Mesenchymal stem cell (in vitro differentiated cells and primary cell): Measurements from ENCODE around the gene ZDHHC18.
"Not testable (repeated sequence)": the region's sequence is repeated elsewhere in the genome, so short reads cannot be mapped to it uniquely, and the experiment has no call there.

ENCODE experiments used
- DNase-seq: peaks from one replicate; pipeline ENCODE4 v3.0.0-alpha.2; 2013
- H2AFZ ChIP-seq: one replicate; pipeline ENCODE4 v1.6.1; 2013; ENCODE audit warnings: low read depth, mild to moderate bottlenecking, control low read depth, inconsistent platforms, low read length, moderate library complexity
- H2AK5ac ChIP-seq: 2 replicates; pipeline ENCODE4 v1.6.1; 2013; ENCODE audit warnings: low read length, moderate library complexity, mild to moderate bottlenecking, inconsistent platforms; ENCODE audit not compliant: severe bottlenecking
- H2BK120ac ChIP-seq: one replicate; pipeline ENCODE4 v1.6.1; 2013; ENCODE audit warnings: low read depth, mild to moderate bottlenecking, inconsistent platforms, low read length, moderate library complexity
- H2BK12ac ChIP-seq, 2 experiments: one replicate each; pipeline ENCODE4 v1.6.1; 2013; ENCODE audit warnings: inconsistent platforms in 2 of 2, low read length in 2 of 2, mild to moderate bottlenecking in 2 of 2, moderate library complexity in 2 of 2, control low read depth in 1 of 2
- H2BK15ac ChIP-seq: one replicate; pipeline ENCODE4 v1.6.1; 2013; ENCODE audit warnings: mild to moderate bottlenecking, low read depth, inconsistent platforms; ENCODE audit not compliant: poor library complexity, severe bottlenecking
- H2BK5ac ChIP-seq: 2 replicates; pipeline ENCODE4 v1.6.1; 2013; ENCODE audit warnings: low read depth, mild to moderate bottlenecking, low read length, control low read depth, inconsistent platforms; ENCODE audit not compliant: poor library complexity, severe bottlenecking
- H3K14ac ChIP-seq, 2 experiments: one replicate each; pipeline ENCODE4 v1.6.1; 2013; ENCODE audit warnings: inconsistent platforms in 2 of 2, low read length in 2 of 2, control low read depth in 1 of 2, mild to moderate bottlenecking in 1 of 2, moderate library complexity in 1 of 2
- H3K18ac ChIP-seq, 2 experiments: one replicate each; pipeline ENCODE4 v1.6.1; 2013; ENCODE audit warnings: inconsistent platforms in 2 of 2, low read length in 2 of 2, control low read depth in 1 of 2, low read depth in 1 of 2, mild to moderate bottlenecking in 1 of 2
- H3K23ac ChIP-seq, 2 experiments: one replicate each; pipeline ENCODE4 v1.6.1; 2013; ENCODE audit warnings: inconsistent platforms in 2 of 2, low read length in 2 of 2, mild to moderate bottlenecking in 2 of 2, moderate library complexity in 2 of 2, control low read depth in 1 of 2
- H3K27ac ChIP-seq: 2 replicates; pipeline ENCODE4 v1.5.1; 2013; ENCODE audit warnings: mild to moderate bottlenecking, moderate library complexity, low read length, control low read depth, inconsistent platforms; ENCODE audit not compliant: poor library complexity, severe bottlenecking
- H3K27me3 ChIP-seq, 2 experiments: 2 replicates each; pipeline versions ENCODE4 v1.6.1 to v1.7.0; 2013; ENCODE audit warnings: low read length in 2 of 2, mild to moderate bottlenecking in 2 of 2, moderate library complexity in 2 of 2, control low read depth in 1 of 2, inconsistent platforms in 1 of 2; ENCODE audit not compliant: control insufficient read depth in 1 of 2, insufficient read depth in 1 of 2
- H3K36me3 ChIP-seq, 2 experiments: 2 replicates each; pipeline versions ENCODE4 v1.6.1 to v1.7.0; 2013; ENCODE audit warnings: low read length in 2 of 2, control low read depth in 1 of 2, inconsistent platforms in 1 of 2, low read depth in 1 of 2, mild to moderate bottlenecking in 1 of 2; ENCODE audit not compliant: insufficient read depth in 2 of 2, control insufficient read depth in 1 of 2
- H3K4ac ChIP-seq, 2 experiments: one replicate each; pipeline ENCODE4 v1.6.1; 2013; ENCODE audit warnings: inconsistent platforms in 2 of 2, low read length in 2 of 2, mild to moderate bottlenecking in 2 of 2, moderate library complexity in 2 of 2, control low read depth in 1 of 2, low read depth in 1 of 2
- H3K4me1 ChIP-seq: 2 replicates; pipeline ENCODE4 v1.6.1; 2013; ENCODE audit warnings: low read depth, low read length, control low read depth; ENCODE audit not compliant: control insufficient read depth, insufficient read depth
- H3K4me2 ChIP-seq: 2 replicates; pipeline ENCODE4 v1.6.1; 2013; ENCODE audit warnings: low read length, mild to moderate bottlenecking, inconsistent platforms; ENCODE audit not compliant: poor library complexity, severe bottlenecking
- H3K4me3 ChIP-seq, 2 experiments: 2 replicates each; pipeline versions ENCODE4 v1.5.1 to v1.7.0; 2013; ENCODE audit warnings: low read length in 2 of 2, mild to moderate bottlenecking in 2 of 2, control low read depth in 1 of 2, low read depth in 1 of 2; ENCODE audit not compliant: insufficient read depth in 1 of 2
- H3K79me1 ChIP-seq: replicated peaks from 2 replicates; pipeline ENCODE4 v1.6.1; 2013; ENCODE audit warnings: mild to moderate bottlenecking, control low read depth, low read length, inconsistent platforms; ENCODE audit not compliant: poor library complexity, severe bottlenecking
- H3K9ac ChIP-seq: 2 replicates; pipeline ENCODE4 v1.7.0; 2013; ENCODE audit warnings: mild to moderate bottlenecking, low read length, moderate library complexity
- H3K9me3 ChIP-seq: 2 replicates; pipeline ENCODE4 v1.7.0; 2013; ENCODE audit warnings: mild to moderate bottlenecking, low read length; ENCODE audit not compliant: control insufficient read depth
- H4K8ac ChIP-seq: one replicate; pipeline ENCODE4 v1.6.1; 2013; ENCODE audit warnings: inconsistent platforms, mild to moderate bottlenecking, low read length, moderate library complexity
- H4K91ac ChIP-seq: one replicate; pipeline ENCODE4 v1.6.1; 2013; ENCODE audit warnings: mild to moderate bottlenecking, low read length, inconsistent platforms
- WGBS: methylation state at CpG from one replicate; pipeline ENCODE4 v1.1.7; 2013; ENCODE audit warnings: mixed read lengths; 5-methylcytosine and 5-hydroxymethylcytosine counted together

ZDHHC18 gene

GRCh38 chr1:26837665-26838064 is 11.2 kb downstream of the ZDHHC18 start:
- not testable (repeated sequence) for DNase-seq, H2BK15ac ChIP-seq, H3K18ac ChIP-seq, H3K9me3 ChIP-seq, H3K14ac ChIP-seq, H2BK120ac ChIP-seq, H3K9ac ChIP-seq, H3K4me3 ChIP-seq, H3K4ac ChIP-seq, H3K4me2 ChIP-seq, H3K27me3 ChIP-seq, H4K8ac ChIP-seq, H3K23ac ChIP-seq, H3K27ac ChIP-seq, H2AFZ ChIP-seq, H2AK5ac ChIP-seq, H2BK12ac ChIP-seq, H2BK5ac ChIP-seq, H4K91ac ChIP-seq
- WGBS = 94% methylated on average over 5 of the region's 5 CpGs
- H3K4me1 ChIP-seq = peaks cover 20% of the 10 kb centered on the region
- peaks cover 58 to 80% of the 10 kb centered on the region in 2 experiments for H3K36me3 ChIP-seq
- peaks cover 18% of the 10 kb centered on the region for H3K79me1 ChIP-seq

DNA sequence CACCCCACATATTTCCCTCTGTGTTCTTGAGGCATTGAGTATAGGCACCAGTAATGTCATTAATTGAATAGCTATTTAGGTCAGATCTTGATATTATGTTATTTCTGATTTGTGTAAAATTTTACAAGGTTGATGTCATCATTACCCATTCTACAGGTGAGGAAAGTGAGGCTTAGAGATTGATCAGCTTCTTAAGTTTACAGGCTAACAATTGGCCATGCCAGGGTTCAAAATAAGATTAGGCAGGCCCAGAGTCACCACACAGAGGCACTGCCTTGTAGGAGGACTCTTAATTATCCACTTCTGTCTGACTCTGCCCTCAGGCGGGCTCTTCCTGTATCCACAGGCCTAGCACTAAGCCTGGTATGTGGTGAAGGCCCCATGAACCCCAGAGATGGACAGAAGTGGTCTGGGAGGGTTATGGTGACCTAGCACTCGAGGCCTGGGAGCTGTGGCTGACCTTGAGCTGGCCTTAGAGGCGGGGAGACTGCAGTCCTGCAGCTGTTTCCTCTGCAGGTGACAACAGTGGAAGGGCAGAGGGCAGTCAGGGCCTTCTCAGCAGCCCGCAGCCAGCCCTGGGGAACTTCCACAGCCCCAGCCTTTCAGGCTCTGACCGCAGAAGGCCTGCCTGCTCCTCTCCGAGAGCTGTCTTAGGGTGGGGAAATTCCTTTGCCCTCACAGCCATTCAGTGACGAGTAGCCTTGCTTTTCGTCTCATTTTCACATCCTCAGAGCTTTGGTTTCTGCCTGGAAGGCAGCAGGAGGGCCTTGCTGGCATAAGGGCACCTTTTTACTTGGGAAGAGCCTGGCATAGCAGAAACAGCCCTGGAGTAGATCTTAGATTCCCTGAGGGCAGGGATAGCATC is 12.2 kb downstream of the ZDHHC18 start:
- Histone ChIP-seq H3K27me3 (no peaks in the 10 kb centered on the region), H3K79me1 (peaks cover 19% of the 10 kb centered on the region), H3K27ac (peak overlapping the region; percentile 76), H4K8ac (no peak overlapping the region), H4K91ac (no peak overlapping the region), H2AK5ac (no peak overlapping the region), H2BK12ac (no peak overlapping the region), H3K18ac (no peak overlapping the region), H3K23ac (no peak overlapping the region), H2BK120ac (no peak overlapping the region), H2BK5ac (no peak overlapping the region), H3K4me2 (no peak overlapping the region), H3K4me1 (peaks cover 16% of the 10 kb centered on the region), H3K4me3 (no peak overlapping the region), H2AFZ (no peak overlapping the region), H3K14ac (no peak overlapping the region), H2BK15ac (no peak overlapping the region), H3K9ac (no peak overlapping the region), H3K9me3 (no peaks in the 10 kb centered on the region), H3K4ac (no peak overlapping the region), H3K36me3 (peaks cover 60 to 76% of the 10 kb centered on the region in 2 experiments)
- peak; percentile 64 for DNase-seq
- 79% methylated on average over 8 of the region's 8 CpGs for WGBS

DNA sequence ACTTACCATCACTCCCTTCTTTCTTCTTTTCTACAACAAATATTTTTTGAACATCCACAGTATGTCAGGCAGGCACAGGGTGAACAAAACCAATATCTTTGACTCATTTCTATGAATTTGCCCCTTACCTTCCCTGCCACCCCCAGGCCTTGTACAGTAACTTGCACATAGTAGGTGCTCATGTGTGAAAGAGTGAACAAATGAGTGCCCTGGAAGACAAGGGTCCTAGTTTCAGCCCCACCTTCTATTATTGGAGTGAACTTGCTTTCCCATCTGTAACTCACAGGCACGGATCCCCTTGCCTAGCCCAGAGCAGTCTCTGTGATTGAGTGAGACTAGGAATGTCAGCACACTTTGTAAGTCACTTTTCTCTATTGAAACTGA is 12.8 kb downstream of the ZDHHC18 start:
- no peak overlapping the region for H3K4me2 ChIP-seq
- H3K79me1 ChIP-seq = peaks cover 14% of the 10 kb centered on the region
- no peak overlapping the region for H2BK15ac ChIP-seq
- no peak overlapping the region for H3K14ac ChIP-seq
- H2BK120ac ChIP-seq = no peak overlapping the region
- H3K23ac ChIP-seq = no peak overlapping the region
- peaks cover 12% of the 10 kb centered on the region for H3K4me1 ChIP-seq
- peaks cover 55 to 75% of the 10 kb centered on the region in 2 experiments for H3K36me3 ChIP-seq
- no peak overlapping the region for H4K91ac ChIP-seq
- no peak overlapping the region for H3K4me3 ChIP-seq
- WGBS = 100% methylated on average over 1 of the region's 1 CpG
- DNase-seq = no peak
- no peak overlapping the region for H2AK5ac ChIP-seq
- no peak overlapping the region for H3K9ac ChIP-seq
- H2BK12ac ChIP-seq = no peak overlapping the region
- H4K8ac ChIP-seq = no peak overlapping the region
- no peaks in the 10 kb centered on the region for H3K9me3 ChIP-seq
- H3K27ac ChIP-seq = peak overlapping the region; percentile 76
- no peak overlapping the region for H3K18ac ChIP-seq
- H2AFZ ChIP-seq = no peak overlapping the region
- no peak overlapping the region for H3K4ac ChIP-seq
- H3K27me3 ChIP-seq = no peaks in the 10 kb centered on the region
- no peak overlapping the region for H2BK5ac ChIP-seq

DNA sequence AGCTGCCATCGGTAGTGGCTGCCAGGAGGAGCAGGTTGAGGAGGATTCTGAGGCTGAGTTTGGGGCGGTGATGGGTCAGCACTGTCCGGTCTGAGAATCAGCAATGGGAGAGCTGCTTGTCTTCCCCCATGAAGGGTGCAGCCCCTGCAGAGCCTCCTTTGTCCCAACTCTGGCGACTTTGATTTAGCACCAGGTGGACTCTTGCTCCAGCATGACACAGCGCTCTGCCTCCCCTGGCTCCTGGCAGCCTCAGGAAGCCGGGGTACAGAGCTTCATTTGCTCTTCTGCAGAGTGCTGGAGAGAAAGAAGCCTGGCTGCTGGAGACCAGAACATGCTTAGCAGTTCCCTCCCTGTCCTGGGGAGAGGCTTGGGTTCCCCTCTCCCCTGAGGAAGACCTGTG is 13.3 kb downstream of the ZDHHC18 start:
- Histone ChIP-seq H3K27me3 (no peaks in the 10 kb centered on the region), H3K4me1 (peaks cover 12% of the 10 kb centered on the region), H2BK120ac (no peak overlapping the region), H3K79me1 (peaks cover 13% of the 10 kb centered on the region), H3K36me3 (peaks cover 50 to 72% of the 10 kb centered on the region in 2 experiments), H2AK5ac (peak overlapping the region; percentile 61), H3K4ac (no peak overlapping the region), H3K4me3 (no peak overlapping the region), H4K91ac (no peak overlapping the region), H2BK5ac (no peak overlapping the region), H3K14ac (no peak overlapping the region), H2BK15ac (no peak overlapping the region), H2BK12ac (no peak overlapping the region), H3K18ac (no peak overlapping the region), H3K27ac (peak overlapping the region; percentile 76), H2AFZ (no peak overlapping the region), H4K8ac (no peak overlapping the region), H3K9me3 (no peaks in the 10 kb centered on the region), H3K23ac (no peak overlapping the region), H3K9ac (no peak overlapping the region), H3K4me2 (no peak overlapping the region)
- 97% methylated on average over 6 of the region's 6 CpGs for WGBS
- DNase-seq = no peak
